ENCODE measurements around the gene EHD2.
"Not testable (repeated sequence)": the region's sequence is repeated elsewhere in the genome, so short reads cannot be mapped to it uniquely, and the experiment has no call there.

EHD2 gene

DNA sequence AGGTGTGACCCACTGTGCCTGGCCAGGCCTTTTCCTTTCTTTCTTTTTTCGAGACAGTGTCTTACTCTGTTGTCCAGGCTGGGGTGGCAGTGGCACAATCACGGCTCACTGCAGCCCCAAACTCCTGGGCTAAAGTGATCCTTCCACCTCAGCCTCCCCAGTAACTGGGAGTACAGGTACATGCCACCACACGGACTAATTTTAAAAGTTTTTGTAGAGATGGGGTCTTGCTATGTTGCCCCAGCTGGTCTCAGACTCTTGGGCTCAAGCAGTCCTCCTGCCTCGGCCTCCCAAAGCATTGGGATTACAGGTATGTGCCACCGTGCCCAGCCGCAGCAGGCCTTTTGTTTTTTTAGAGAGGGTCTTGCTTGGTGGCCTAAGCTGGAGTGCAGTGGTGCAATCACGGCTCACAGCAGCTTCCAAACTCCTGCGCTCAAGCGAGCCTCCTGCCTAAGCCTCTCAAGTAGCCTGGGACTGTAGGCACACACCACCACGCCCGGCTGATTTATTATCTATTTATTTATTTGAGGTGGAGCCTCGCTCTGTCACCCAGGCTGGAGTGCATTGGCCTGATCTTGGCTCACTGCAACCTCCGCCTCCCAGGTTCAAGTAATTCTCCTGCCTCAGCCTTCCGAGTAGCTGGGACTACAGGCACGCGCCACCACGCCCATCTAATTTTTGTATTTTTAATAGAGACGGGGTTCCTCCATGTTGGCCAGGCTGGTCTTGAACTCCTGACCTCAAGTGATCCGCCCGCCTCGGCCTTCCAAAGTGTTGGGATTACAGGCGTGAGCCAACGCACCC lies 64.2 kb downstream of the EHD2 start:
- not testable (repeated sequence) for DNase-seq

DNA sequence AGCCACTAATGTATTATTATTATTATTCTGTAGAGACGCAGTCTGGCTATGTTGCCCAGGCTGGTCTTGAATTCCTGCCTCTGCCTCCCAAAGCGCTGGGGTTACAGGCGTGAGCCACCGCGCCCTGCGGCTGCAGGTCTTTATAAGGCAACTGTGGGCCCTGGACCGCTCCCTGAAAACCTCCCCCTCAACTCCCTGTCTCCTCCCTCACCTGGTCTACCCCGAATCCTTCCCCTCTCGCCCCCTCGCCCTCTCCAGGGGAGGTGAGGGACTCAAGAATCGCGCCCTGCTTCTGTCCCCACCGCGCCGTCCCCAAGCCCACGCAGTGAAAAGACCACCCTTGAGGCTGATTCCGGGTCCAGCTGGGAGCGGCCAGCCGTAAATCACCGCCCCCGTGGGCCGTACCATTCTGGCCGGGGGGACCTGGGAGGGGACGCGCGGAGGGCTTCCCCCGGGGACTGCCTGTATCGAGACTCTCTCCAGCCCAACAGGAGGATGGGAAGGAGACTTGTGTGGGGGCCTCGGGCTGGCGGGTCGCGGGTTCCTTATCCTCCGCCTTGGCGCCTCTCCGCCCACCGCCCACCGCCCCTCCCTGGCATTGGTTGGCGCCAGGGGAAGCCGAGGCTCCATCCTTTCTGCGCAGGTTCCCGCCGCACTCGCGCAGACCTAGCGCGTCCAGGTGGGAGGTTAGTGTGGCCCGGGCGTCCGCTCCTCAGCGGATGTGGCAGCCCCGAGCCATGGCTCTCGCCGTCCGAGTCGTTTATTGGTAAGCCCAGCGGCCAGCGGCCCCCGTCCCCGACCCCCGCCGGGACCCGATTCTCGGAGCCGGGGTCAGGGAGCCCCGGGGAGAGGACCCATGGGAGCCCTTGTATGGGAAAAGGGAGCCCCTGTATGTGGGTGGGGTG lies 65.1 kb downstream of the EHD2 start, which contains the start of gene SELENOW:
TSS of gene SELENOW (plus strand) at position 655 of the 905 bp plus-strand sequence. CDS start at position 738, 83 bp downstream.
- DNase-seq: peak; percentile 57

DNA sequence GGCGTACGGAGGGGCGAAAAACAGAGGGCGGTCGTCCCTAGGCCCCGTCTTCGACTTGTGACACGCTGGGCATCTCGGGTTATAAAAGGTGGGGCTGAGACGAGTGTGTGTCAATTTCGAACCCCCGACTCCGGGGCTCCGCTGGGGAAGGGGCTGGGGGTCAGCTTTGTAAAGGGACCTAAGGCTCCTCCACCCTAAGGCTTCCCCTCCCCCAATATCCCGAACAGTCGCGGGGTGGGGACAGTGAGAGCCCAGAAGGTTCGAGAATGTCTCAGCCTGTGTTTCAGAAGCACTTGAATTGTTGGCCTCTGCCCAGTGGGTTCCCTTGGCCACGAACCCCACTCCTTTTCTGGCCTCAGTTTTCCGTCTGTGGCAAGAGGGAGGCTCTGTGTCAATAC lies 65.7 kb downstream of the EHD2 start:
- DNase-seq: no peak

DNA sequence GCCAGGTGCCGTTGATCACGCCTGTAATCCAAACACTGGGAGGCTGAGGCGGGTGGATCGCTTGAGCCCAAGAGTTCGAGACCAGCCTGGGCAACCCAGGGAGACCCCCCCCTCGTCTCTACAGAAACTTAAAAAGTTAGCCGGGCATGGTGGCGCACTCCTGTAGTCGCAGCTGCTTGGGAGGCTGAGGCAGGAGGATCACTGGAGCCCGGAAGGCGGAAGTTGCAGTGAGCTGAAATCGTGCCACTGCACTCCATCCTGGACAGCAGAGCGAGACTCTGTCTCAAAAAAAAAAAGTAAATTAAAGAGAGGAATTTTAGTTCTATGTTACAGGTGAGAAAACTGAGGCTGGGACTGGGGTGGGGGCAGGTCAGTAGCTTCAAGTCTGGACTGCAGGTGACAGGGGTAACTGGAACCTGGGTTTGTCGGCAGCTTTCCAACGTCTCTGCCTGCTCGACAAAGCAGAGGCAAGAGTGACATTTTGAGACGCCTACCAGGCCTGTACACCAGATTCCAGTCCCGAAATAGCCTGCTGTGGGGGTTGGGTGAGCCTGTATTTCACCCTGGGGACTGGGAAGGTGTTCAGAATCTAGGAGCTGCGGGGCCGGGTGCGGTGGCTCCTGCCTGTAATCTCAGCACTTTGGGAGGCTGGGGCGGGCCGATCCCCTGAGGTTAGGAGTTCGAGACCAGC lies 66.4 kb downstream of the EHD2 start:
- no peak for DNase-seq

DNA sequence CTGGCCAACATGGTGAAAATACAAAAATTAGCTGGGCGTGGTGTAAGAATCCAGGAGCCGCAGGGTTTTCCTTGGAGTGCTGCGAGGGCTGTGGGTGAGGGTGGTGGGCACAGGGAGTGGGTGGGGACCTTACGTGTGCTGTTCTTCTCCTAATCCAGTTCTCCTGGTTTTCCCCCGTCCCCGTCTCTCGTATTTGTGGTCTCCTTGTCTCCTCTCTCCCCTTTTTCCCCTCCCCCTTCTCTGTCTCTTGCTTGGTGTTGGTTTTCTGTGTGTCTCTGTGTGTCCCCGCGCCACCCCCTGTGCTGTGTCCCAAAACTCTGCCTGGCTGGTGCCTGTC lies 67.0 kb downstream of the EHD2 start:
- no peak for DNase-seq

DNA sequence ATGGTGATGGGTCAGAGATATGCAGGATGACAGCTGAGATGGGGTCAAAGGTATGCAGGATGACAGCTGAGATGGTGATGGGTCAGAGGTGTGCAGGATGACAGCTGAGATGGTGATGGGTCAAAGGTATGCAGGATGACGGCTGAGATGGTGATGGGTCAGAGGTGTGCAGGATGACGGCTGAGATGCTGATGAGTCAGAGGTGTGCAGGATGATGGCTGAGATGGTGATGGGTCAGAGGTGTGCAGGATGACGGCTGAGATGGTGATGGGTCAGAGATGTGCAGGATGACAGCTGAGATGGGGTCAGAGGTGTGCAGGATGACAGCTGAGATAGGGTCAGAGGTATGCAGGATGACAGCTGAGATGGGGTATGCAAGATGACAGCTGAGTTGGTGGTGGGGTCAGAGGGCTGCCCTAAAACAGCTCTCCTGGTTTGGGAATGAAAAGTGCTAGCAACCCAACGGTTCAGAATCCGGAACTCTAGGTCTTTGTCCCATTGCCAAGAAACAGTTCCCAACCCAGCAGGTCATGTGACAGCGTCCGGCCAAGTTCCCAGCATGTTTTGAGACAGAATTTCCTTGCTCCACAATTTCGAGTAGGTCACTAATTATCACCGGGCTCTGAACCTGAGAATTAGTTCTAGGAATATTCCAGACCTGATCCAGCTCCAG lies 68.5 kb downstream of the EHD2 start:
- no peak for DNase-seq

DNA sequence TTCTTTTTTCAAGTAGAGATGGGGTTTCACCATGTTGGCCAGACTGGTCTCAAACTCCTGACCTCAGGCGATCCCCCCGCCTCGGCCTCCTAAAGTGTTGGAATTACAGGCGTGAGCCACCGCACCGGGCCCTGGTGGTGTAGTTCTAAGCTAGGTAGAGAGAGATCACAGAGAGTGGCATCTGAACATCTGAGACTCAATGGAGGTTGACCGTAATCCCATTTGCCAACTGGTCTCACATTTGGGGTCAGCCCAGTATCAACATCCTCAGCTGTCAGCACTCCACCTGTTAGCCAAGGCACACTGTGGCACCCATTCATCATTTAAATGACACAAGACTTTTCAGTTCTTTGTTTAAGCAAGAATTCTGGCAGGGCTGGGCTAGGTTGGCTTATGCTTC lies 73.3 kb downstream of the EHD2 start:
- no peak for DNase-seq

DNA sequence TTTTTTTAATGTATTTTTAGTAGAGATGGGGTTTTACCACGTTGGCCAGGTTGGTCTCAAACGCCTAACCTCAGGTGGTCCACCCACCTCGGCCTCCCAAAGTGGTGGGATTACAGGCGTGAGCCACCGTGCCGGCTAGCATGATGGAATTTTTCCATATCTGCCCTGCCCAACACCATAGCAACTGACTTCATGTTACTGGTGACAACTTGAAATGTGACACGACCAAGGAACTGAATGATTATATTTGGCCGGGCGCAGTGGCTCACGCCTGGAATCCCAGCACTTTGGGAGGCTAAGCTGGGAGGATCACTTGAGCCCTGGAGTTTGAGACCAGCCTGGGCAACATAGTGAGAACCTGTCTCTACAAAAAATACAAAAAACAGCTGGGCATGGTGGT lies 74.1 kb downstream of the EHD2 start:
- not testable (repeated sequence) for DNase-seq

DNA sequence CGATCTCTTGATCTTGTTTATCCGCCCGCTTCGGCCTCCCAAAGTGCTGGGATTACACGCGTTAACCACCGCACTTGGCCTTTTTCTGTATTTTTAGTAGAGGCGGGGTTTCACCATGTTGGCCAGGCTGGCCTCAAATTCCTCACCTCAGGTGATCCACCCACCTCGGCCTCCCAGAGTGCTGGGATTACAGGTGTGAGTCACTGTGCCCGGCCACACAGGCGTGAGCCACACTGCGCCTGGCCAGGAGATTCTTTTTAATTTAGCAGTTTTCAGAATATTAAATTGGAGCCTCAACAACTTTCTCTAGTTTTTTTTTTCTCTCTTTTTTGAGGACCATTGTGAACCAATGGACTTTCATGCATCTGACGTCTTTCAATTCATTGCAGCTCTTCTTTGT lies 76.6 kb downstream of the EHD2 start:
- DNase-seq: not testable (repeated sequence)

DNA sequence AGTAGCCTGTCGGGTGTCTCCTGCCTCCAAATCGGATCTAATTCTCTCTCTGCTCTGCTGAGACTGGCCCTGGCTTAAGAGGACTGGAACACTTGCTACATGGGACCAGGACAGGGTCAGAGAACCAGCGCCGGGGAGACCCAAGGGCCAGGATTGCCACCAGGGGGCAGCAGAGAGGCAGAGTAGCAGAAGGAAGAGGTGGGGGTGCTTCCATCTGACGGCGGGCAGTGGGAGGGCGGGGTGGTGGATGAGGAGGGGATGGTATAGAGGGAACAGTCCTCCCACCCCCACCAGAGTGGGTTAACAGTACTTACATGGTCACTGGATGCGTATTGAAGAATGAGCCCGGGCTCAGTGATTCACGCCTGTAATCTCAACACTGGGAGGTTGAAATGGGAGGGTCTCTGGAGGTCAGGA lies 77.2 kb downstream of the EHD2 start:
- DNase-seq: peak; percentile 69

DNA sequence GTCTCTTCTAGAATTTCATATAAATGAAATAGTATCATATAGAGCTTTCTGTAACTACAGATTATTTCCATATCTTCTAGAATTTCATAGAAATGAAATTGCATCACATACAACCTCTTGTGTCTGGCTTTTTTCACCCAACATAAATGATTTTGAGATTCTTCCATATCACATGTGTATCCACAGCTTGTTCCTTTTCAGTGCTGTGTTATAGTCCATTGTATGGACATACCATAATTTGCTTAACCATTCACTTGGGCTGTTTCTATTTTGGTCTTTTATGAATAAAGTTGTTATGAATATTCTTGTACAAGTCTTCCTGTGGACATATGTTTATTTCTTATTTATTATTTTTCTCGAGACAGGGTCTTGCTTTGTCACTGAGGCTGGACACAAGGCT lies 79.4 kb downstream of the EHD2 start:
- no peak for DNase-seq
